ELR (cell line): ENCODE data around the gene RNGTT.
A peak's percentile ranks its signal among the peaks of the same experiment; 100 is the strongest.

ENCODE experiments used
- DNase-seq: peaks from one replicate; pipeline ENCODE4 v3.0.0-alpha.2; 2015; ENCODE audit warnings: low read depth

The RNGTT gene

DNA sequence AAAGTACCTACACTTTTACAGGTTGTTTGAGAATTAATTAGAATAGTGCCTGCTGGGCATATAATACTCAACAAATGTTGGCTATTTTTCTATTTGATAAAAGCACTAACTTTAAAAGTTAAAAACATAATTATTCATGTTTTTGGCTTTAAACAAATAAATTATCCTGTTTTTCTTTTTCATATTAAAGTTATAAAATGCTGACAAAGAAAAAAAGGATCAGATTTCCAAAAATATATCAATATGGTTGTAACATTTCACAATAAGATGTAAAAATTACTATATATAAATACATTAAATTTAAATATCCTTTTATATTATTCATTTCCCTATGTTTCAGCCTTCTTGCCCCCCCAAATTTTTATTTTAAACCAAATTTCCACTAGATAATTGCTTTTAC, 312.0 kb downstream of the RNGTT start:
- no peak for DNase-seq

DNA sequence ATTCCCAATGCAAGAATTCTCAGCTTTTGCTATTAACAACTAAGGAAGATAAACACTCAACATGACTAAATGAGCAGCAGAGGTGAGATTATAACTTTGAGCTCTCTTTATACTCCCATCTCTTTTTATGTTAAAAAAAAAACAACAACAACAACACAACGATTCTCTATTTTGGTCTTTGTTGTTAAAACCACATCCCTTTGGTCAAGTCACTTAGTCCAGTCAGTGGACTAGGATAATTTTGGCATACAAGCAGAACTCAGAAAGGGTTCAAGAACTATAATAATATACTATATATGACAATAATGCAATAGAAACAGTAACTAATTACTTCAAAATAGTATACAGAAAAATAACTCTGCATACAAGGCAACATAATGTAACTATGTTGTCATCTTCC, 312.4 kb downstream of the RNGTT start:
- DNase-seq, result no peak

DNA sequence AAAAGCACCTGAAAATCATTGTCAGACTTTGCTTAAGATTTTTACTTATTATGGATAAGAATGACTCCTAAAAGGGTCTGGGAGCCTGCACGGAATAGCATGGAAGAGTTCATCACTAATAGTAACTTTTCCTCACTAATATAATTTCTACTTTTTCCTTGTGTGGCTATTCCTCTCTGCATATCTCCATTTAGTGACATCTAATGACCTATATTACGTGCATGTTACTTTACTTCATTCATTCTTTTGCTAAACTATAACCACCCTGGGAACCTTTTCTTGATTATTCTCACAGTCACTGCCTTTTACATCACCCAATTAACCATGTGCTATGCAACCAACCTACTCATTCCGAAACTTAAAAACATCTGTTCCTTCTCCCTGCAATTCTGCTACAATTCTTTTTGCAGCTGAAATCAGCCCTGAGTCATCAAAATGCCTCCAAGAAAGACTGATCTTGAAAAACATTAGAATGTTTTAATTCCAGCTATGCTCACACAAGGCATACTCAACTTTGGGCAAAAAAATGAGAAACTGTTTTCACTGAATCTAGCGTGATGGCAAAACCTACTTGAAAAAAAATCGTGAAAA, 313.3 kb downstream of the RNGTT start:
- DNase-seq, result peak; percentile 23

DNA sequence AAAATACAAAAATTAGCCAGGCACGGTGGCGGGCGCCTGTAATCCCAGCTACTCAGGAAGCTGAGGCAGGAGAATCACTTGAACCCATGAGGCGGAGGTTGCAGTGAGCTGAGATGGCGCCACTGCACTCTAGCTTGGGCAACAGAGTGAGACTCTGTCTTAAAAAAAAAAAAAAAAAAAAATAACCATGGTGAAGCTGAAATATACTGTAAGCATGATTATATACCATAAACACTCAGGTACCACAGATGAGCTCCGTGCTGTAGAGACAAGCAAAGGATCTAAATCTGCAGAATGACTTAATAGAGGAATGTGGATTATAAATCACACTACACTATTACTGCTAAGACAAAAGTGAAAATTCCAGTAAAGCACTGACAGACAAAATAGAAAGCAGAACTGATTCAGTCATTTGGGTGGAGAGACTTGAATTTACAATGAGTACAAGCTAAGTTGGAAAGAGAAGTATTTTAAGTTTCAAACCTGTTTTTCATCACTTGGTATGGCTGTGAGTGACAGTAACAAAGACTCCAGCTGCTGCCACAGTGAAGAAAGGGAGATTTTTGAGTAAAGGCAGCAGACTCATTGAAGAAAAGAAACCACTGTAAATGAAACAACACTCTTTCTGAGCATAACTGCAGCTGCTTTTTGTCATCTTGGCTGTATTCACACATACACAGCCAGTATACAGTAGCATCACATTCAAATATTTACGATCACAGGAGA, 322.1 kb downstream of the RNGTT start:
- no peak for DNase-seq

DNA sequence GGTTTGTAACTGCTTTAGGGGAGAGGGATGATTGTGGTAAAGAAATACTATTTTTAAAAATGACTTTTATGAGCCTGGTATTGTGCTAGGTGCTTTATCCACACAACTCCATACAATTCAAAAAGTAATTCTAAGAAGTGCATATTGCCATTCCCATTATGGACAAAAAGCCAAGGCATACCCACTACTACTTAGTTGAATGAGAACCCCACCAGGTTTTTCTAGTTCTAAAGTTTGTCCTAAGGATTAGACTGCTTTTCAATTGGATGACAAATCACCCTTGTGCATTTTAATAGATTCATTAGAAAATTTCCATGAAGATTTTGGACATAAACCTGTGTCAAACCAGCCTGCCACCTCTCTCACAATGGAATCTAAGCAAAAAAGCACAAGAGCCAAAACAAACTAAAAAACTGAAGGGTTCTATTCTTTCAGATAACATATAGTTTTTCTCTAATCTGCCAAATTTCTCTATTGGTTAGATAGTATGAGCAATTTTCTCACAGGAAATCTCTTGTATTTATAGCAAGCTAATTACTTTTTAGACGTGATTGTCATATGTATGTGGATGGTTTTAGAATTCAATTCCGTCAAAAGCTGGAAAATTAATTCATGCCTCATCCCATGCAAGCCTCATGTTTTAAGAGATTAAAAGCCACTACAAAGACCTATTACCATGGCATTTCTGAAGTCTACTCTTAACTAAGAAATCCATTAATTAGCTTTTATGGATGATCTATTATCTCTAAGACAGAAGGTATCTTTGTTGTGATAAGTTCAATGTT, 325.5 kb downstream of the RNGTT start:
- DNase-seq, result no peak

DNA sequence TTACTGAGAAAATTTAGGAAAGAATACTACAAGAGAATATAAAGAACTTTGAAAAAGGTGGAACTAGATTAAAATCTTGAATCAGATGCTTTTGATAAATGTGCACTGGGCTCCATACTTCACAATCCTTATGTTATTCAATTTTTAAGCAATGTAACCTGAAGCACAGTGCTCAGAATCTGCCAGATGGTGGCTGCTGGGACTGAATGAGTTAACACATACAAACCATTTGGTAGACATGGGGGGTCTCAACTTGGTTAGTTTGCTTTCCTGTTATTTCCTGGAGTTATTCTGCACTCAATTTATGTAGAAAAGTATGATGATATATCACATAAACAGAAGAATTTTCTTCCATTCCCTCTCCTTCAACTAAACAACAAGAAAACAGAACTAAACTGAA, 326.5 kb downstream of the RNGTT start:
- DNase-seq, result no peak

DNA sequence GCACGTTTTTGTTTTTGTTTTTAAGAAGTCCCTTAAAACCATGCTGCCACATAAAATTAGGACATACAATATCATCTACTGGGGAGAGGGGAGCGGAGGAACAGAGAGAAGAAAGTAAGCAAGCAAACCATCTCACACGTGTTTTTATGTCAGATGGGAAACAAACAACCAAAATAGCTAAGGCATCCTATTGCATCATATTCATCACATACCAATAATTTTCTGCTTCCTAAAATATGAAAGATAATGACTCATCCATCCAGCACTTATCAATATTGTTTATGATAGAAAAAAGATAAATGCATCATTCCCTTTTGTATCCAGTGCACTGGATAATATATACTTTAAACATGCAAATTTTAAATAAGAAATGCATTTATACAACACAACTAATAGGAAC, 329.6 kb downstream of the RNGTT start:
- no peak for DNase-seq

DNA sequence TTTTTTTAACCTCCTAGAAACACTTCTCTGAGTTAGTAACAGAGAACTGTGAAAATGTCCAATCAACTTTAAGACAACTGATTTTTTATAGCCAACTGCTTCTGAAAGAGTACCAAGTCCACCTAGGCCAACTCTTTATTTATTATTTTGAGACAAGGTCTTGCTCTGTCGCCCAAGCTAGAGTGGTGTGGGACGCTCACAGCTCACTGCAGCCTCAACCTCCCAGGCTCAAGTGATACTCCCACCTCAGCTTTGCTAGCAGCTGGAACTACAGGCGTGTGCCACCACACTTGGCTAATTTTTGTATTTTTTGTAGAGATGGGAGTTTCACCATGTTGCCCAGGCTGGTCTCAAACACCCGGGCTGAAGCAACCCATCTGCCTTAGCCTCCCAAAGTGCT, 331.6 kb downstream of the RNGTT start:
- no peak for DNase-seq

DNA sequence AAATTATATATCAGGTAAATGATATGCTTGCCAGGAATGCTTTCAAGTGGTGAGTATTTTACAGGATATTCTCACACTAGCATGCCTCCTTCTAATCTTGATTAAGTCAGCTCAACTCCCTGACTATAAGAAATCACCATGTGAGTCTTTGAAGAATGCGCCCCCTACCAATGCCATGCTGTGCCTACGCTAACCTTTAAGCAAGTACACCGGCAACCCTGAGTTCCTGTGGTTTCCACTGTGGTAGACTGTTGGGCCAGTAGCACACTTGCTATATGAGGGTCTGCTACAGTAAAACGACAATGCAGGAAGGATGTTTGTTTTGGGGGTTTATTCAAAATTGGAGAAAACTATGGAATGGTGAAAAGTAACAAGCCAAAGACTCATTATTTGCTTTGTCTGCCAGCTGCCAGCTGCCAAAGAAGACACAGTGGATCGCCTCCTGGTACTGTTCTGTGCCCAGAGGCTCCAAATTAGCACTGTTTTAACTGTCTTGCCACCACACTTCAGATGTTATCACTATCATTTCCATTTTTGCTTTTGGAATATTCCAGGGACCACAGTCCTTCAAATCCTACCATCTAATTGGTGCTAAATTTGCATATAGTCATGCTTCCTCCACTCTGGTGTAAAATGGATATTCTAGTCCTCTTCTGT, 333.5 kb downstream of the RNGTT start:
- peak; percentile 4 for DNase-seq

DNA sequence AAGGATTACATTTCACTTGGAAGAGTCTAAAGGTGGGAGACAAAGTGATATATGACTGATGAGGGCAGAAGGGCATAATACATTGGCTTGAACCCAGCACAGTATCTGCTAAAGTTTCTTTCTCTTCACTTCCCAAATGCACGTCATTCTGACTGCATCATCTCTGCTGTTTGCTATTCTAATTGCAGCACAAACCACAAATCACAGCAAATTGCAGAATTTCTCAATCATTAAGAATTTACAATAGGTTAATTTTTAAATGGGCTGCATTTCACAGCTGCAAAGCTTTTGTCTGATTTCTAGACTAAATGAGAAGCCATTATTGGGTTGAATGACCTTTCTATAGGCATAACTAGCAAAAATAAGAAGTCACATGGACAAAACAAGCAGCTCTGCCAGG, 337.0 kb downstream of the RNGTT start:
- DNase-seq, result no peak

DNA sequence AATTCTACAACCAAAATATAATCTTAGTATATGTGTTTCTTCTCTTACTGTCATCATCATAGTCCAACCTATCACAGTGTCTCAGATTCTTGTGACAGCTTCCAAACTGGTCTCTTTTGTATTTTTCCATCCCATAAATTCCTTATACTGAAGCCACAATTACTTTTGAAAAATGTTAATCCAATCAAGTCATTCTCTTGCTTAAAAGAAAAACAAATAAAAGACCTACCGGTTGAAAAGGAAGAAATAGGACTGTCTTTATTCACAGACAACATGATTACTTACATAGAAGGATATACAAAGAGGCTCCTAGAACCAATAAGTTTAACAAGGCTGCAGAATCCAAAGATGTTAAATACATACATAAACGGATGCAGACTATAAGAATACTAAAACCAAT, 339.9 kb downstream of the RNGTT start:
- DNase-seq, result no peak

DNA sequence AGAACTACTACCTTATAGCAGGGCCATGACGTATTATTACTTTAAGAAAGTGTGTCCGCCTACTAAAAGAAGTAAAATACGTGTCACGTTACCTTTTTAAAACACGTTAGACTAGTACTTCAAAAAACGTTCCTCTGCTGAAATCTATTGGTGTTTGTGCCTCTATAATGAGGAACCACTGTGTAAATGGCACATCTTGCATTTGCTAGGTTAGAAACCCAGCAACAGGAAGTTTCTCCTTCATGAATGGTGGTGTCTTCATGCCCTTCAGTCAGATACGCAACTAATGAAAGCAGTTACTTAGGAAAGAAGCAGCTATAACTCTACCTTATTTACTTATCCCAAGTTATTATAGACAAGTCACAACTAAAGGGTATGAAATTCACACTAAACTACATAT, 343.5 kb downstream of the RNGTT start:
- DNase-seq, result no peak

DNA sequence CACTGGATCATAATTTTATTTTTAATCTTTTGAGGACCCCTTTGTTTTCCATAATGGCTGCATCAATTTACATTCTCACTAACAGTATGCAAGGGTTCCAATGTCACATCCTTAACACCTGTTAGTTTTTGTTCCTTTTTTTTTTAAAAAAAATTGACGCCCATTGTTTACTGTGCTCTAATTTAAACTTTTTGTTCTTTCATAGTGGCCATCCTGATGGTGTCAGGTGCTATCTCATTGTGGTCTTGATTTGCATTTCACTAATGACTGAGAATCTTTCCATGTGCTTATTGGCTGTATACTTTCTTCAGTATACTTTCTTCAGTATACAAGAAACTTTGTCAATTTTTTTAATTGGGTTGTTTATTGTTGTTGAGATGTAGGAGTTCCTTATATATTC, 347.0 kb downstream of the RNGTT start:
- no peak for DNase-seq

DNA sequence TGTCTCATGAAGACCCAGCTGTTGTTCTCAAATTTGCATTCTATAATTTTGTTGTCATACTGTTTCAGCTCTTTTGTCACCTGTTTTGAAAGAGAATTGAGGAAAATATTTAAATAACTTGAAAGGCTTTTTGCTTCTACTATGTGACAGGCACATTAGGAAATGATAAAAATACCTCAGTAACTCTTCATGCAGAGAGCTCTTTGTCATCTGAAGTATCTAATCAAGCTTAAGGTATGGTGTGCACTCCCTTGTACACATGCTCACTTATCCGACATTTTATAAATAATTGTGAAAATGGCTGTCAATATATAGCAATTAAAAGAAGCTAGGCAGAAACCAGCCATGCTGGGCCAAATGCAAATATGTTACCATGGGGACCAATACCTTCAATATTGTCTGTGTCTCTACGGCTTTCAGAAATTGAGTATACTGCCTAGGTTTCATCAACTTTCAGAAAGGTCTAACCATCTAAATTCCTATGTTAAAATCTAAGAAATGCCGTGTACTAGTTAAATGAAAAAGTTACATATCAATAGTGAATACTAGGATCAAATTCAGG, 349.0 kb downstream of the RNGTT start:
- no peak for DNase-seq

DNA sequence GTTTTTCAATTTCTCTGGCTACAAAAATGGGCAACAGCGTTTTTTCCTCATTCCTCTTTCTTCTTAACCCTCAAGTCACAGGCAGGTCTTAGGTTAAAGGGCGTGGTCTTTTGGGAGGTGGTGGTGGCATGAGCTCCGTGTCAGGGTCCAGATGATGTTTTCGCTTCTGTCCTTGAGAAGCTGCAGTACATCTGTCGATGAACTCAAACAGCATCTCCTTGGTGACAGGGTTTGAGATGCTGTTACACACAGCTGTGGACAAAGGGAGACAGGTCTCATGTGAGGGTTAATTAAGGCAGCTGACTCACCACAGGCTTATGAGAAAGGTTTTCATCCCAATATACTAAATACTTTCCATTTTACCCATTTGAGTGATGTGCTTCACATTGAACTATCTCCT, 350.8 kb downstream of the RNGTT start:
- no peak for DNase-seq

DNA sequence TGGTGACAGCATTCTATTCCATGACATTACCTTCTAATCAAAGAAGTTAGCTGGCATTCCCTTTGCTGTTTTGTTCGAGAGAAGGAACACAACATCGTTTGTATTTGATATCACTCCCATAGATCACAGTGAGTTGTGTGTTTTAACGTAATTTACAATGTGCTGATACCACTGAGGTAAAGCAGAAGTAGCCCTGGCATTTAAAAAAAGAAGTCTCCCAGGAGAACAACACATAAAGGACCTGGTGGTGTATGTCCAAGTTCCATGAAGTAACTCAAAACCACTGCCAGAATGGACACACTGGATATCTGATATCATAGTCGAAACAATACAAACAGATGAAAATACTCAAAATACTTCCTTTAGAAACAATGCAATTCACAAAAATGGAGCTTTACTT, 351.7 kb downstream of the RNGTT start:
- DNase-seq, result no peak

DNA sequence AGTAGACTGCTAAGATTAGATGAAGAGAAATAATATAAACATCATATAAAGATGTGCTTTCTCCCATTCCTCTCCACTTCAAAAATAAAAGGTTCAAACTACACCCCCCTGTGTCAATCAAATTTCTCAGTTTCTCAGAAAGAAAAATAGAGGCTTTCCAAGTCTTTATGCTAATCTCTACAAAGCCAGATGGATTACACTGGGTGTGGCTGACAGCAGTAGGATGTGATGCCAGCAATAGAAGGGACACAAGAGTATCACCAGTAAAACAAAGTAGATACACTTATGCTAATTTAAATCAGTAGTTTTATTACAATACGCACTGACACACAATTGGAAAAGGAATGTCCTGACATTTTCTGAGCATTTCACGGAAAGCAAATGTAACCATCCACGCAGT, 353.4 kb downstream of the RNGTT start:
- DNase-seq, result no peak

DNA sequence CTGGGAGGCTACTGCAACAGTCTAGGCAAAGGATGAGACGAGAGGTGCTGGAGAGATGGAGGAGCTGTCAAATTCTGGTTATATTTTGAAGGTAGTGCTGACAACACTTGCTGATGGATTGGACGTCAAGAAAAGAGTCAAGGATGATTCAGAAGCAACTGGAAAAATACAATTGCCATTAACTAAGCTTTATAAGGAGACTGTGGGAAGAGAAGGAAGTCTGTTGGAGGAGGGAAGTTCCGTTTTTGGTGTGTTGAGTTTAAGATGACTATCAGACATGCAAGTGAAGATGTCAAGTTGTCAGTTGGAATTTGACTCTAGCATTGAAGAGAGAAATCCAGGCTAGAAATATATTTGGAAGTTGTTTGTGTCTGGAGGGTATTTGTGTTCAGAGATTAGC, 358.1 kb downstream of the RNGTT start:
- no peak for DNase-seq

DNA sequence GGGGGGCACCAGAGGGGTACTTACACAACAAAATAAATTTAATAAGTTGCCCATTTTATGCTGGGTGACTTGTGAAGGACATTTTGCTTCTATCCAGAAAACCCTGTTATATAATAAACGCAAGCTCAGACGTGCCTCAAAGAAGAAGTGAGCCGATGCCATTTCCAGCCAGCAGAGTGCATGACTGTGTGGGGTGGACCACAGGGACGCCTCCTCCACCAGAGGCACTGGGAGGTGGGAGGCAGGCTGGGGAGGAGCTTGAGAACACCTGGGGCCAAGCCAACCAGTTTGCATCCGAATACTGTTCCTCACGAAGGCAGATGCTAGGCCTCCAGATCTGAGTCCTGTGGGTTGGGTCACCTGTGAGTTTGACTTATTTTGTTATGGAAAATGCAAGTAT, 363.8 kb downstream of the RNGTT start:
- no peak for DNase-seq

DNA sequence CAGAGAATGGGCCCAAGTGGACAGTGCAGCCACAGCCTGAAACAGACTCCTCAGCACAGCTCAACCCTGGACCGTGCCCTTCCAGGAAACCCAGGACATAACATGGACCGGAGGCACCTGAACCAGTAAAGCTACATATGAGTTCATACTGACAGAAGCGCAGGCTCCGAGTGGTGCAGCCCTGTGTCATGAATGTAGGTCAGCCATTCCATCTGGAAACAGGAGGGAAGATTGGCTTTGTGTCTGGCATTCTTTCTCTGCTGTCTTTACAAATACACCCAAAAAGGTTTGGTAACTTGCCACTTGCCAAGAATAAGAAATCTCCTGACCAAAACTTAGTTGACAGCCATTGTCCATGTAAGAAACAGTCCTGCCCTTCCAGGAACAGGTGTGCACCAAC, 366.6 kb downstream of the RNGTT start:
- DNase-seq, result no peak

DNA sequence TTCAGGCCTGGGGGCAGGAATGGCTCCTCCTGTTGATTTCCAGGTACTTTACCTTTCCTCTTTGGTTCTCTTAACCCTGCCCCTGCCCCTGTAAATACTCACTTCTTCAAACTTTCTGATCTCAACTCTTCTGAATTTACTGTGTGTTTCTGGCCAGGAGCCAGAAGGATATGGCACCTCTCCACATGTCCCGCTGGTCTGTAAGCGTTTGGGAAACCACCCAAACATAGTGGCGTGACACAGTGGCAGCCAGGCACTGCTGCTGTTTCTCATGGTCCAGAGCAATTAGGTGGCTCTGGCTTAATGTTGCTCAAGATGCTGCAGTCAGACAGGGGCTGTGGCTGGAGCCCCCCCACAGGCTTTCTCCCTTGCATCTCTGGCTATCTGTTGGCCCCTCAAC, 374.5 kb downstream of the RNGTT start:
- no peak for DNase-seq

DNA sequence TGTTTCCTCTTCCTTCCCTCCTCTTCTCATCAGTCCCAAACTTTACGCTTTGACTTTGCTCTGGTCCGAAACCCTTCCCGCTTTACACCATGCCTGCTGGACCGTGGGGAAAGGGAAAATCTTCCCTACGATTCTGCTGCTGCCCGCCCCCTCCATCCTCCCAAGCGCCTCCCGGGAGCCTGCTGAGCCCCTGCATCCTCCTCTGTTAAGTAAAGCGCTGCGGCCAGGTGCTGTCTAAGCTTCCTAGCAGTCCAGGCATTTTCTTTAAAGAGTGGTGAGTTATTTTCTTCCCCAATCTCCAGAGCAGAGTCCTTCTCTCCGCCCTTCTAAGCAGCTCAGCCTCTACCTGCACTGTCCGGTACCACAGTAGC, 376.3 kb downstream of the RNGTT start:
- DNase-seq, result no peak
